ENCODE data around the gene ADAMTSL1. TPM values are rescaled to one million over a fixed set of nuclear protein-coding genes. Genes with fewer than 3 reads are reported as not detected.
A peak's percentile ranks its signal among the peaks of the same experiment; 100 is the strongest.

Gene ADAMTSL1
- total RNA-seq, 6 donors from 2014 or later: 0.44 to 6.4 (median 2.3) TPM; not detected in 1

- no peaks in the 10 kb centered on the region for H3K9me3 ChIP-seq
- no peaks in the 10 kb centered on the region for H3K27me3 ChIP-seq
- H3K4me1 ChIP-seq: no peaks in the 10 kb centered on the region
- H3K4me3 ChIP-seq: no peak overlapping the region
- TF ChIP-seq POLR2A (IDR thresholded peaks at IDR 0.05) (no peak), CTCF (IDR thresholded peaks at IDR 0.05) (no peak), POLR2AphosphoS5 (IDR thresholded peaks at IDR 0.05) (no peak), EP300 (IDR thresholded peaks at IDR 0.05) (no peak)
- no peak for DNase-seq
- no peak overlapping the region for H3K27ac ChIP-seq
- ATAC-seq (ENCODE audit: low FRiP score in 2 of 2): peak in 1 of 2 donors; percentile 69
- no peaks in the 10 kb centered on the region for H3K36me3 ChIP-seq
- 60 to 68% methylated on average over 2 of the region's 2 CpGs for WGBS, 2 donors
These were observed 192.4 kb downstream of the ADAMTSL1 start for GRCh38 chr9:18666348-18666747.

- no peak overlapping the region for H3K4me3 ChIP-seq
- no peak for ATAC-seq (ENCODE audit: low FRiP score in 2 of 2)
- no peaks in the 10 kb centered on the region for H3K36me3 ChIP-seq
- H3K4me1 ChIP-seq: no peaks in the 10 kb centered on the region
- no peaks in the 10 kb centered on the region for H3K27me3 ChIP-seq
- no peak for TF ChIP-seq POLR2A (IDR thresholded peaks at IDR 0.05)
- TF ChIP-seq POLR2AphosphoS5 (IDR thresholded peaks at IDR 0.05): no peak
- no peak for TF ChIP-seq CTCF (IDR thresholded peaks at IDR 0.05)
- 73 to 84% methylated on average over 6 of the region's 6 CpGs for WGBS, 2 donors
- H3K27ac ChIP-seq: no peak overlapping the region
- H3K9me3 ChIP-seq: no peaks in the 10 kb centered on the region
- DNase-seq: no peak
These were observed 193.2 kb downstream of the ADAMTSL1 start for GRCh38 chr9:18666986-18667772.

GRCh38 chr9:18668944-18669343, 195.0 kb downstream of the ADAMTSL1 start:
- no peak for TF ChIP-seq CTCF (IDR thresholded peaks at IDR 0.05)
- no peak for TF ChIP-seq POLR2AphosphoS5 (IDR thresholded peaks at IDR 0.05)
- TF ChIP-seq POLR2A (IDR thresholded peaks at IDR 0.05): no peak
- no peak for TF ChIP-seq EP300 (IDR thresholded peaks at IDR 0.05)
- H3K4me1 ChIP-seq: no peaks in the 10 kb centered on the region
- H3K27me3 ChIP-seq: no peaks in the 10 kb centered on the region
- peak; percentile 28 to 57 for ATAC-seq (ENCODE audit: low FRiP score in 2 of 2)
- H3K36me3 ChIP-seq: no peaks in the 10 kb centered on the region
- no peak overlapping the region for H3K4me3 ChIP-seq
- H3K27ac ChIP-seq: no peak overlapping the region
- no peak for DNase-seq
- 17 to 29% methylated on average over 2 of the region's 2 CpGs for WGBS, 2 donors
- H3K9me3 ChIP-seq: no peaks in the 10 kb centered on the region

- TF ChIP-seq POLR2A (IDR thresholded peaks at IDR 0.05) (no peak), EP300 (IDR thresholded peaks at IDR 0.05) (no peak), POLR2AphosphoS5 (IDR thresholded peaks at IDR 0.05) (no peak), CTCF (IDR thresholded peaks at IDR 0.05) (no peak)
- peaks cover 0 to 6% (median 0%) of the 10 kb centered on the region in 4 donors for H3K4me1 ChIP-seq
- no peak overlapping the region for H3K4me3 ChIP-seq
- no peak for DNase-seq
- H3K36me3 ChIP-seq: no peaks in the 10 kb centered on the region
- no peak for ATAC-seq (ENCODE audit: low FRiP score in 2 of 2)
- no peaks in the 10 kb centered on the region for H3K9me3 ChIP-seq
- no peak overlapping the region for H3K27ac ChIP-seq
- no peaks in the 10 kb centered on the region for H3K27me3 ChIP-seq
These were observed 198.8 kb downstream of the ADAMTSL1 start for GRCh38 chr9:18672706-18673105.

- Histone ChIP-seq H3K36me3 (no peaks in the 10 kb centered on the region), H3K27ac (no peak overlapping the region), H3K27me3 (no peaks in the 10 kb centered on the region), H3K4me1 (peaks cover 0 to 6% (median 0%) of the 10 kb centered on the region in 4 donors), H3K4me3 (no peak overlapping the region), H3K9me3 (no peaks in the 10 kb centered on the region)
- 62 to 70% methylated on average over 4 of the region's 4 CpGs for WGBS, 2 donors
- ATAC-seq (ENCODE audit: low FRiP score in 2 of 2) (no peak), DNase-seq (no peak)
- no peak for TF ChIP-seq POLR2A (IDR thresholded peaks at IDR 0.05)
These were observed 199.2 kb downstream of the ADAMTSL1 start for GRCh38 chr9:18673179-18673578.
